ENCODE measurements around the gene GNLY. TPM values are rescaled to one million over a fixed set of nuclear protein-coding genes. Genes with fewer than 3 reads are reported as not detected.

Gene GNLY
- total RNA-seq, 1 experiment from 2014 or later = not detected

- H3K27me3 ChIP-seq (ENCODE audit: low read length) = no peaks in the 10 kb centered on the region
- TF ChIP-seq CTCF (conservative IDR thresholded peaks at IDR 0.05; ENCODE audit: low read depth, low read length) (no peak), EZH2 (IDR thresholded peaks at IDR 0.05; ENCODE audit: low read length, unreplicated experiment) (no peak), EZH2phosphoT487 (IDR thresholded peaks at IDR 0.05; ENCODE audit: borderline replicate concordance, low read length) (no peak)
- BruUV-seq (replicated peaks) = no TSS peak
- POLR2A ChIA-PET (ENCODE audit: unreplicated experiment) = no interaction called here
- ATAC-seq (no peak), DNase-seq (no peak)
- H3K9me2 ChIP-seq (replicated peaks; ENCODE audit: low read length) = no peaks in the 10 kb centered on the region
- H3K9ac ChIP-seq (ENCODE audit: low read length) = no peak overlapping the region
- H3K36me3 ChIP-seq (ENCODE audit: low read depth, low read length) = peaks cover 80% of the 10 kb centered on the region
- CTCF ChIA-PET = no interaction called here
- no peak overlapping the region for H3K27ac ChIP-seq (ENCODE audit: low read length)
- H3K79me2 ChIP-seq (ENCODE audit: low read length) = no peaks in the 10 kb centered on the region
- no peak overlapping the region for H3K4me2 ChIP-seq (ENCODE audit: low read length)
- H3K4me1 ChIP-seq (ENCODE audit: insufficient read depth, low read length) = peaks cover 27% of the 10 kb centered on the region
- intact Hi-C loops (cut with micrococcal nuclease) = loop anchor here (10.0 kb wide), 1 partner anchor 169 kb away; no protein-coding TSS in a partner anchor
- no peaks in the 10 kb centered on the region; the same call in 1 of the 2 replicates for H4K20me1 ChIP-seq (ENCODE audit: low read length)
- H3F3A ChIP-seq (ENCODE audit: low read length, unreplicated experiment) = peaks cover 3% of the 10 kb centered on the region
- no peak overlapping the region for H3K4me3 ChIP-seq (ENCODE audit: low read length)
- H2AFZ ChIP-seq (ENCODE audit: low read length) = no peak overlapping the region
- no peaks in the 10 kb centered on the region for H3K9me3 ChIP-seq (ENCODE audit: low read length)
Observed at GRCh38 chr2:85646166-85646565, 48.0 kb upstream of the GNLY start.

GRCh38 chr2:85647823-85648526 lies 46.2 kb upstream of the GNLY start:
- POLR2A ChIA-PET (ENCODE audit: unreplicated experiment) = no interaction called here
- Histone ChIP-seq H3K4me1 (ENCODE audit: insufficient read depth, low read length) (peaks cover 27% of the 10 kb centered on the region), H3K4me3 (ENCODE audit: low read length) (no peak overlapping the region), H3K27ac (ENCODE audit: low read length) (no peak overlapping the region), H3F3A (ENCODE audit: low read length, unreplicated experiment) (peaks cover 3% of the 10 kb centered on the region), H3K9ac (ENCODE audit: low read length) (no peak overlapping the region), H3K27me3 (ENCODE audit: low read length) (no peaks in the 10 kb centered on the region), H3K9me3 (ENCODE audit: low read length) (no peaks in the 10 kb centered on the region), H4K20me1 (ENCODE audit: low read length) (no peaks in the 10 kb centered on the region; the same call in 1 of the 2 replicates), H3K36me3 (ENCODE audit: low read depth, low read length) (peaks cover 69% of the 10 kb centered on the region), H3K4me2 (ENCODE audit: low read length) (no peak overlapping the region), H2AFZ (ENCODE audit: low read length) (no peak overlapping the region), H3K79me2 (ENCODE audit: low read length) (no peaks in the 10 kb centered on the region), H3K9me2 (replicated peaks; ENCODE audit: low read length) (no peaks in the 10 kb centered on the region)
- CTCF ChIA-PET = interaction anchor here (0.7 to 0.8 kb wide), 2 partner anchors 11 to 69 kb away, joined by 3 read pairs; no protein-coding TSS in a partner anchor
- intact Hi-C loops (cut with micrococcal nuclease) = loop anchor here (10.0 kb wide), 1 partner anchor 167 kb away; no protein-coding TSS in a partner anchor
- DNase-seq = no peak
- ATAC-seq = no peak
- TF ChIP-seq EZH2 (IDR thresholded peaks at IDR 0.05; ENCODE audit: low read length, unreplicated experiment) (no peak), EZH2phosphoT487 (IDR thresholded peaks at IDR 0.05; ENCODE audit: borderline replicate concordance, low read length) (no peak), CTCF (conservative IDR thresholded peaks at IDR 0.05; ENCODE audit: low read depth, low read length) (no peak)
- BruUV-seq (replicated peaks) = no TSS peak

GRCh38 chr2:85648619-85649018 lies 45.5 kb upstream of the GNLY start:
- intact Hi-C loops (cut with micrococcal nuclease) = loop anchor here (10.0 kb wide), 1 partner anchor 166 kb away; no protein-coding TSS in a partner anchor
- BruUV-seq (replicated peaks) = no TSS peak
- DNase-seq = peak; percentile 51

More at GRCh38 chr2:85648619-85649018, 45.5 kb upstream of the GNLY start:
- Histone ChIP-seq H3K4me2 (ENCODE audit: low read length) (no peak overlapping the region; the same call in 1 of the 2 replicates), H3K79me2 (ENCODE audit: low read length) (no peaks in the 10 kb centered on the region), H3K4me3 (ENCODE audit: low read length) (no peak overlapping the region), H3F3A (ENCODE audit: low read length, unreplicated experiment) (peaks cover 3% of the 10 kb centered on the region), H4K20me1 (ENCODE audit: low read length) (no peaks in the 10 kb centered on the region; the same call in 1 of the 2 replicates), H2AFZ (ENCODE audit: low read length) (no peak overlapping the region), H3K9me3 (ENCODE audit: low read length) (no peaks in the 10 kb centered on the region), H3K27me3 (ENCODE audit: low read length) (no peaks in the 10 kb centered on the region), H3K9me2 (replicated peaks; ENCODE audit: low read length) (no peaks in the 10 kb centered on the region), H3K36me3 (ENCODE audit: low read depth, low read length) (peaks cover 67% of the 10 kb centered on the region), H3K4me1 (ENCODE audit: insufficient read depth, low read length) (peaks cover 27% of the 10 kb centered on the region), H3K27ac (ENCODE audit: low read length) (peak overlapping the region; percentile 82), H3K9ac (ENCODE audit: low read length) (no peak overlapping the region)
- ATAC-seq = peak; percentile 41
- TF ChIP-seq EZH2phosphoT487 (IDR thresholded peaks at IDR 0.05; ENCODE audit: borderline replicate concordance, low read length) = no peak
- peak; percentile 74 for TF ChIP-seq CTCF (conservative IDR thresholded peaks at IDR 0.05; ENCODE audit: low read depth, low read length)
- CTCF ChIA-PET = interaction anchor here (0.6 to 0.8 kb wide), 3 partner anchors 11 to 56 kb away, joined by 3 to 4 read pairs (median 3); partner anchors contain the start of gene RNF181
- POLR2A ChIA-PET (ENCODE audit: unreplicated experiment) = no interaction called here

Data from PC-3 (cell line).